Measurements from ENCODE around the gene FNDC3B.

- TF ChIP-seq EP300 (IDR thresholded peaks at IDR 0.05; ENCODE audit: borderline replicate concordance) (no peak), CREB1 (IDR thresholded peaks at IDR 0.05; ENCODE audit: low read depth) (no peak), REST (IDR thresholded peaks at IDR 0.05; ENCODE audit: low read depth) (no peak), TAF1 (IDR thresholded peaks at IDR 0.05; ENCODE audit: low read depth) (no peak), TCF12 (IDR thresholded peaks at IDR 0.05; ENCODE audit: low read depth) (no peak), CEBPB (IDR thresholded peaks at IDR 0.05) (no peak), ZBTB7A (IDR thresholded peaks at IDR 0.05; ENCODE audit: low read depth) (no peak), YY1 (IDR thresholded peaks at IDR 0.05; ENCODE audit: low read depth) (no peak), TEAD4 (IDR thresholded peaks at IDR 0.05) (no peak)
- TF ChIP-seq, protein P1, sequence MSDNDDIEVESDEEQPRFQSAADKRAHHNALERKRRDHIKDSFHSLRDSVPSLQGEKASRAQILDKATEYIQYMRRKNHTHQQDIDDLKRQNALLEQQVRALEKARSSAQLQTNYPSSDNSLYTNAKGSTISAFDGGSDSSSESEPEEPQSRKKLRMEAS (IDR thresholded peaks at IDR 0.05), result no peak
Observed at GRCh38 chr3:172194702-172195406, 155.5 kb downstream of the FNDC3B start.

Data from Ishikawa (cell line).